Measurements from ENCODE around the gene RNF149.

DNA sequence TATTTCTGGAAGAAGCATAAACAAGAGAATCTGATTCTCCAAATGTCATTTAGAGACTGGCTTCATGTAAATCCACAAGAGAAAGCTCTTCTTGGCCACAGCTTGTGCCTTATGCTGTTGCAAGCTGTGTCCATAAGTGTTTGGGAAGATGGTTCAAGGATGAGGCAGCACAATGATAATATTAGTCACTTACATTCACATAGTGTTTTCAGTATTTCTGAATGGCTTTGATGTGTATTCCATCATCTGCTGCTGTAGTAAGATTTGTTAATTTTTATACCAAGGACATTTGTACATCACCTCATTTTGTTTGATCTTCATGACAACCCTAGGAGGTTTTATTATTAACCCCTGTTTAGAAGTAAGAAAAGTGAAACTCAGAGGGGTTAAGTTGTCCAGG is 48.9 kb upstream of the RNF149 start:
- TF ChIP-seq, protein P1, sequence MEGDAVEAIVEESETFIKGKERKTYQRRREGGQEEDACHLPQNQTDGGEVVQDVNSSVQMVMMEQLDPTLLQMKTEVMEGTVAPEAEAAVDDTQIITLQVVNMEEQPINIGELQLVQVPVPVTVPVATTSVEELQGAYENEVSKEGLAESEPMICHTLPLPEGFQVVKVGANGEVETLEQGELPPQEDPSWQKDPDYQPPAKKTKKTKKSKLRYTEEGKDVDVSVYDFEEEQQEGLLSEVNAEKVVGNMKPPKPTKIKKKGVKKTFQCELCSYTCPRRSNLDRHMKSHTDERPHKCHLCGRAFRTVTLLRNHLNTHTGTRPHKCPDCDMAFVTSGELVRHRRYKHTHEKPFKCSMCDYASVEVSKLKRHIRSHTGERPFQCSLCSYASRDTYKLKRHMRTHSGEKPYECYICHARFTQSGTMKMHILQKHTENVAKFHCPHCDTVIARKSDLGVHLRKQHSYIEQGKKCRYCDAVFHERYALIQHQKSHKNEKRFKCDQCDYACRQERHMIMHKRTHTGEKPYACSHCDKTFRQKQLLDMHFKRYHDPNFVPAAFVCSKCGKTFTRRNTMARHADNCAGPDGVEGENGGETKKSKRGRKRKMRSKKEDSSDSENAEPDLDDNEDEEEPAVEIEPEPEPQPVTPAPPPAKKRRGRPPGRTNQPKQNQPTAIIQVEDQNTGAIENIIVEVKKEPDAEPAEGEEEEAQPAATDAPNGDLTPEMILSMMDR (IDR thresholded peaks at IDR 0.05), result no peak
- TF ChIP-seq POLR2A (IDR thresholded peaks at IDR 0.05), result no peak
